PC-9 (cell line): ENCODE data around the gene SGCE.

Experiments
- CTCF ChIP-seq: fragments of 200-600 bp; sonication (generic); conservative IDR thresholded peaks from 2 replicates; pipeline ENCODE4 v1.6.1; 2017; ENCODE audit warnings: mixed run types, antibody characterized with exemption, mild to moderate bottlenecking, moderate library complexity
- EZH2 ChIP-seq: fragments of 200-600 bp; sonication (generic); IDR thresholded peaks from 2 replicates; pipeline ENCODE4 v1.8.0; 2017; ENCODE audit warnings: antibody characterized with exemption, low read depth

- TF ChIP-seq CTCF (no peak), EZH2 (no peak)
These were observed 50.9 kb downstream of the SGCE start for GRCh38 chr7:94605031-94605430.
